ENCODE data around the gene RRH.
A peak's percentile ranks its signal among the peaks of the same experiment; 100 is the strongest.

The RRH gene

GRCh38 chr4:109811707-109812106, 16.1 kb upstream of the RRH start:
- H3K36me3 ChIP-seq (ENCODE audit: insufficient read depth, low read depth, low read length): no peaks in the 10 kb centered on the region
- no peak overlapping the region for H3K4me3 ChIP-seq (ENCODE audit: low read length)
- H3K4me1 ChIP-seq (ENCODE audit: insufficient read depth, low read length): peaks cover 5% of the 10 kb centered on the region

GRCh38 chr4:109815151-109816081, 12.4 kb upstream of the RRH start, which contains the start of gene GAR1:
Gene GAR1, plus strand, starts transcription at chr4:109815762. Its CDS starts 403 bp downstream, at chr4:109816165.
- no peaks in the 10 kb centered on the region for H3K9me3 ChIP-seq (ENCODE audit: insufficient read depth, low read depth, low read length)
- no peaks in the 10 kb centered on the region for H3K27me3 ChIP-seq (ENCODE audit: insufficient read depth, low read length)
- H3K4me3 ChIP-seq (ENCODE audit: low read length): peak within 1 kb of the TSS; percentile 97
- peaks cover 3% of the 10 kb centered on the region; the same call in 1 of the 2 replicates for H3K4me1 ChIP-seq (ENCODE audit: insufficient read depth, low read length)
- peaks cover 36% of the 10 kb centered on the region for H3K36me3 ChIP-seq (ENCODE audit: insufficient read depth, low read depth, low read length)
- peak within 1 kb of the TSS; percentile 98 for H3K9ac ChIP-seq (ENCODE audit: low read depth, low read length)
- peak within 1 kb of the TSS; percentile 51 for H3K27ac ChIP-seq (ENCODE audit: low read length)

More at GRCh38 chr4:109811707-109812106, 16.1 kb upstream of the RRH start:
- Histone ChIP-seq H3K9me3 (ENCODE audit: insufficient read depth, low read depth, low read length) (no peaks in the 10 kb centered on the region), H3K27ac (ENCODE audit: low read length) (no peak overlapping the region), H3K27me3 (ENCODE audit: insufficient read depth, low read length) (no peaks in the 10 kb centered on the region), H3K9ac (ENCODE audit: low read depth, low read length) (no peak overlapping the region)

- Histone ChIP-seq H3K9ac (ENCODE audit: low read depth, low read length) (peak overlapping the region; percentile 98), H3K27ac (ENCODE audit: low read length) (peak overlapping the region; percentile 51), H3K4me1 (ENCODE audit: insufficient read depth, low read length) (peaks cover 3% of the 10 kb centered on the region; the same call in 1 of the 2 replicates), H3K4me3 (ENCODE audit: low read length) (peak overlapping the region; percentile 97), H3K36me3 (ENCODE audit: insufficient read depth, low read depth, low read length) (peaks cover 42% of the 10 kb centered on the region), H3K27me3 (ENCODE audit: insufficient read depth, low read length) (no peaks in the 10 kb centered on the region), H3K9me3 (ENCODE audit: insufficient read depth, low read depth, low read length) (no peaks in the 10 kb centered on the region)
These were observed 11.7 kb upstream of the RRH start for GRCh38 chr4:109816082-109816442.

- peaks cover 51% of the 10 kb centered on the region for H3K36me3 ChIP-seq (ENCODE audit: insufficient read depth, low read depth, low read length)
- H3K27me3 ChIP-seq (ENCODE audit: insufficient read depth, low read length): no peaks in the 10 kb centered on the region
- no peaks in the 10 kb centered on the region for H3K9me3 ChIP-seq (ENCODE audit: insufficient read depth, low read depth, low read length)
- peak overlapping the region; percentile 97 for H3K4me3 ChIP-seq (ENCODE audit: low read length)
- H3K27ac ChIP-seq (ENCODE audit: low read length): no peak overlapping the region
- H3K4me1 ChIP-seq (ENCODE audit: insufficient read depth, low read length): peaks cover 3% of the 10 kb centered on the region; the same call in 1 of the 2 replicates
- peak overlapping the region; percentile 98; the same call in 1 of the 2 replicates for H3K9ac ChIP-seq (ENCODE audit: low read depth, low read length)
These were observed 10.9 kb upstream of the RRH start for GRCh38 chr4:109816894-109817293.

- Histone ChIP-seq H3K9me3 (ENCODE audit: insufficient read depth, low read depth, low read length) (no peaks in the 10 kb centered on the region), H3K36me3 (ENCODE audit: insufficient read depth, low read depth, low read length) (peaks cover 64% of the 10 kb centered on the region), H3K4me1 (ENCODE audit: insufficient read depth, low read length) (peaks cover 3% of the 10 kb centered on the region; the same call in 1 of the 2 replicates), H3K27ac (ENCODE audit: low read length) (no peak overlapping the region), H3K4me3 (ENCODE audit: low read length) (no peak overlapping the region), H3K27me3 (ENCODE audit: insufficient read depth, low read length) (no peaks in the 10 kb centered on the region), H3K9ac (ENCODE audit: low read depth, low read length) (no peak overlapping the region)
These were observed 9.5 kb upstream of the RRH start for GRCh38 chr4:109818268-109818667.

GRCh38 chr4:109820563-109820962, 7.2 kb upstream of the RRH start:
- no peaks in the 10 kb centered on the region for H3K27me3 ChIP-seq (ENCODE audit: insufficient read depth, low read length)
- H3K4me3 ChIP-seq (ENCODE audit: low read length): no peak overlapping the region
- peaks cover 87% of the 10 kb centered on the region for H3K36me3 ChIP-seq (ENCODE audit: insufficient read depth, low read depth, low read length)
- no peak overlapping the region for H3K27ac ChIP-seq (ENCODE audit: low read length)
- H3K4me1 ChIP-seq (ENCODE audit: insufficient read depth, low read length): peaks cover 3% of the 10 kb centered on the region; the same call in 1 of the 2 replicates
- H3K9ac ChIP-seq (ENCODE audit: low read depth, low read length): no peak overlapping the region
- no peaks in the 10 kb centered on the region for H3K9me3 ChIP-seq (ENCODE audit: insufficient read depth, low read depth, low read length)

- Histone ChIP-seq H3K27ac (ENCODE audit: low read length) (no peak overlapping the region), H3K9me3 (ENCODE audit: insufficient read depth, low read depth, low read length) (no peaks in the 10 kb centered on the region), H3K4me1 (ENCODE audit: insufficient read depth, low read length) (peaks cover 3% of the 10 kb centered on the region; the same call in 1 of the 2 replicates), H3K27me3 (ENCODE audit: insufficient read depth, low read length) (no peaks in the 10 kb centered on the region), H3K9ac (ENCODE audit: low read depth, low read length) (no peak overlapping the region), H3K4me3 (ENCODE audit: low read length) (no peak overlapping the region), H3K36me3 (ENCODE audit: insufficient read depth, low read depth, low read length) (peaks cover 90% of the 10 kb centered on the region)
These were observed 6.6 kb upstream of the RRH start for GRCh38 chr4:109821185-109821584.

GRCh38 chr4:109826719-109827118, 1.1 kb upstream of the RRH start:
- Histone ChIP-seq H3K27ac (ENCODE audit: low read length) (no peak overlapping the region), H3K36me3 (ENCODE audit: insufficient read depth, low read depth, low read length) (peaks cover 59% of the 10 kb centered on the region), H3K4me3 (ENCODE audit: low read length) (no peak overlapping the region), H3K27me3 (ENCODE audit: insufficient read depth, low read length) (no peaks in the 10 kb centered on the region), H3K9ac (ENCODE audit: low read depth, low read length) (no peak overlapping the region), H3K9me3 (ENCODE audit: insufficient read depth, low read depth, low read length) (no peaks in the 10 kb centered on the region), H3K4me1 (ENCODE audit: insufficient read depth, low read length) (no peaks in the 10 kb centered on the region)

GRCh38 chr4:109833756-109834155, 6.0 kb downstream of the RRH start:
- no peaks in the 10 kb centered on the region for H3K36me3 ChIP-seq (ENCODE audit: insufficient read depth, low read depth, low read length)
- no peak overlapping the region for H3K27ac ChIP-seq (ENCODE audit: low read length)
- no peaks in the 10 kb centered on the region for H3K9me3 ChIP-seq (ENCODE audit: insufficient read depth, low read depth, low read length)
- no peaks in the 10 kb centered on the region for H3K27me3 ChIP-seq (ENCODE audit: insufficient read depth, low read length)
- H3K4me3 ChIP-seq (ENCODE audit: low read length): no peak overlapping the region
- no peaks in the 10 kb centered on the region for H3K4me1 ChIP-seq (ENCODE audit: insufficient read depth, low read length)
- no peak overlapping the region for H3K9ac ChIP-seq (ENCODE audit: low read depth, low read length)

- H3K4me1 ChIP-seq (ENCODE audit: insufficient read depth, low read length): no peaks in the 10 kb centered on the region
- H3K27ac ChIP-seq (ENCODE audit: low read length): no peak overlapping the region
- H3K36me3 ChIP-seq (ENCODE audit: insufficient read depth, low read depth, low read length): no peaks in the 10 kb centered on the region
- no peaks in the 10 kb centered on the region for H3K27me3 ChIP-seq (ENCODE audit: insufficient read depth, low read length)
- no peak overlapping the region for H3K4me3 ChIP-seq (ENCODE audit: low read length)
- no peak overlapping the region for H3K9ac ChIP-seq (ENCODE audit: low read depth, low read length)
- no peaks in the 10 kb centered on the region for H3K9me3 ChIP-seq (ENCODE audit: insufficient read depth, low read depth, low read length)
These were observed 9.2 kb downstream of the RRH start for GRCh38 chr4:109836985-109837384.

GRCh38 chr4:109846395-109847098, 18.8 kb downstream of the RRH start:
- H3K9me3 ChIP-seq (ENCODE audit: insufficient read depth, low read depth, low read length): no peaks in the 10 kb centered on the region
- no peak overlapping the region for H3K9ac ChIP-seq (ENCODE audit: low read depth, low read length)
- peaks cover 4% of the 10 kb centered on the region; the same call in 1 of the 2 replicates for H3K4me1 ChIP-seq (ENCODE audit: insufficient read depth, low read length)
- no peak overlapping the region for H3K4me3 ChIP-seq (ENCODE audit: low read length)
- H3K36me3 ChIP-seq (ENCODE audit: insufficient read depth, low read depth, low read length): no peaks in the 10 kb centered on the region
- no peak overlapping the region for H3K27ac ChIP-seq (ENCODE audit: low read length)
- H3K27me3 ChIP-seq (ENCODE audit: insufficient read depth, low read length): no peaks in the 10 kb centered on the region

Measured in iPS-20b (cell line).